Upper lobe of left lung (tissue), 4 donors: ENCODE data around the gene MAP1B.

Experiments
- CTCF ChIP-seq, 6 experiments: fragments of 450-650 bp in 4 of 6; fragments of 200-600 bp in 2 of 6; sonication (generic) in 2 of 6; IDR thresholded peaks; one replicate each; pipeline ENCODE4 v1.5.1; 2016 to 2019; ENCODE audit warnings: antibody characterized with exemption in 6 of 6
- EP300 ChIP-seq, 4 donors: sonication (generic); formaldehyde crosslinking; IDR thresholded peaks; one replicate each; pipeline ENCODE4 v1.5.1; 2017; ENCODE audit warnings: antibody characterized with exemption in 4 of 4, control low read depth in 2 of 4
- POLR2A ChIP-seq, 4 donors: fragments of 450-650 bp; IDR thresholded peaks; one replicate each; pipeline ENCODE4 v1.5.1; 2016 to 2017; ENCODE audit warnings: antibody characterized with exemption in 4 of 4, mild to moderate bottlenecking in 2 of 4

GRCh38 chr5:72221099-72221498, 113.8 kb downstream of the MAP1B start:
- TF ChIP-seq CTCF (IDR thresholded peaks at IDR 0.05) = no peak
- TF ChIP-seq POLR2A (IDR thresholded peaks at IDR 0.05) = no peak
- no peak for TF ChIP-seq EP300 (IDR thresholded peaks at IDR 0.05)
